Peyer's patch (tissue), 4 donors: ENCODE data around the gene SYK. TPM values are rescaled to one million over a fixed set of nuclear protein-coding genes. Genes with fewer than 3 reads are reported as not detected.
A peak's percentile ranks its signal among the peaks of the same experiment; 100 is the strongest.

ENCODE experiments used
- DNase-seq, 3 donors: peaks; one replicate each; pipeline ENCODE4 v3.0.0-alpha.2; 2017 to 2019
- H3K27ac ChIP-seq, 4 donors: fragments of 200-600 bp; sonication (generic); one replicate each; pipeline ENCODE4 v1.5.1; 2016 to 2019
- H3K27me3 ChIP-seq, 2 donors: fragments of 200-600 bp; sonication (generic); one replicate each; pipeline ENCODE4 v1.5.1; 2019
- H3K36me3 ChIP-seq, 3 donors: fragments of 200-600 bp; sonication (generic); one replicate each; pipeline ENCODE4 v1.5.1; 2016 to 2019
- H3K4me1 ChIP-seq, 4 donors: fragments of 200-600 bp; sonication (generic); one replicate each; pipeline ENCODE4 v1.5.1; 2016 to 2019
- H3K4me3 ChIP-seq, 4 donors: fragments of 200-600 bp; sonication (generic); 1 replicate in 3 of 4; 2 replicates in 1 of 4; pipeline ENCODE4 v1.5.1; 2016 to 2019; ENCODE audit warnings: mild to moderate bottlenecking in 1 of 4
- H3K9me3 ChIP-seq, 4 donors: fragments of 200-600 bp; sonication (generic); one replicate each; pipeline ENCODE4 v1.5.1; 2016 to 2019; ENCODE audit warnings: mild to moderate bottlenecking in 1 of 4
- CTCF ChIP-seq, 6 experiments: fragments of 450-650 bp in 4 of 6; fragments of 200-600 bp in 2 of 6; sonication (generic) in 1 of 6; IDR thresholded peaks; one replicate each; pipeline ENCODE4 v1.5.1; 2017 to 2019; ENCODE audit warnings: antibody characterized with exemption in 6 of 6, mild to moderate bottlenecking in 3 of 6, moderate library complexity in 1 of 6
- POLR2A ChIP-seq, 2 donors: fragments of 450-650 bp; IDR thresholded peaks; one replicate each; pipeline ENCODE4 v1.5.1; 2017; ENCODE audit warnings: antibody characterized with exemption in 2 of 2, mild to moderate bottlenecking in 2 of 2, moderate library complexity in 2 of 2
- total RNA-seq, 4 donors: library from RNA; depleted of rRNA; stranded (reverse); fragments of >200 nt; gene quantifications; one replicate each; pipeline ENCODE4 v1.1.0, GENCODE V29; 2016

SYK gene
- total RNA-seq, 4 donors from 2014 or later = 48.7 to 81.7 (median 60.0) TPM

- Histone ChIP-seq H3K36me3 (no peaks in the 10 kb centered on the region), H3K27ac (no peak overlapping the region), H3K9me3 (no peaks in the 10 kb centered on the region), H3K4me3 (no peak overlapping the region), H3K4me1 (no peaks in the 10 kb centered on the region), H3K27me3 (no peaks in the 10 kb centered on the region)
- DNase-seq = no peak
- TF ChIP-seq POLR2A (IDR thresholded peaks at IDR 0.05) = no peak
- no peak for TF ChIP-seq CTCF (IDR thresholded peaks at IDR 0.05)
Measured at GRCh38 chr9:90914196-90914595, 112.6 kb downstream of the SYK start.

DNA sequence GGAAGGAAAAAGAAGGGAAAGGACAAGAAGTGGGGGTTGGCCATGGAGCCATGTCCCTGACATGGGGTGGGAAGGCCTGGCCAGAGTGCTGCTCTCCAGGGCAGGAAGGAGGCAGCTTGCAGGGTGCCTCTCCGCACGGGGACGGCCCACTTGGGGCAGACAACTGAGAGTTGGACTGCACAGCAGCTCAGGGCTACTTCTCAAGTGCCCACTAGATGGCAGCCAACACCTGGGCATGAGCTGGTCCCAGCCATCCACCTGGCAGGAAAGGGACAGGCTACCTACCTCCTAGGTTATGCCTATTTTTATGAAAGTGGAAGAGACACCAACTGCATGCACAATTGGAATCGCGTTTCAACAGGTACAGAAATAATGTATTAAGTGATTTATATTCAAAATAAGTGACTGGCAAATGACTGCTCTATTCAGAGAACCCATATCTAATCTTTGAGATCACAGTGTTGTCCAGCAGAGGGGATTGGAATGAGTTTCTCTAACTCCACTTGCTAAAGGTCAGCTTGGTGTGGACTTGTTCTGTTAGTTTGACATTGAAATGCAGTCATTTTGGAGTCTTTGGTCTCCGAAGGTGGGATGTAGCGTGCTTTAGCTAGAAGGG lies 113.4 kb downstream of the SYK start:
- Histone ChIP-seq H3K27ac (no peak overlapping the region), H3K4me3 (no peak overlapping the region), H3K9me3 (no peaks in the 10 kb centered on the region), H3K27me3 (no peaks in the 10 kb centered on the region), H3K4me1 (no peaks in the 10 kb centered on the region), H3K36me3 (no peaks in the 10 kb centered on the region)
- TF ChIP-seq POLR2A (IDR thresholded peaks at IDR 0.05) (no peak), CTCF (IDR thresholded peaks at IDR 0.05) (peak; percentile 87 to 98 (median 94))
- peak; percentile 69 to 86 (median 83) for DNase-seq

GRCh38 chr9:90915693-90916092 lies 114.1 kb downstream of the SYK start:
- H3K9me3 ChIP-seq = no peaks in the 10 kb centered on the region
- peak in 1 of 3 donors; percentile 69 for DNase-seq
- peak in 1 of 6 experiments; percentile 14 for TF ChIP-seq CTCF (IDR thresholded peaks at IDR 0.05)
- no peak for TF ChIP-seq POLR2A (IDR thresholded peaks at IDR 0.05)

GRCh38 chr9:90916147-90916734 lies 114.6 kb downstream of the SYK start:
- Histone ChIP-seq H3K4me3 (no peak overlapping the region), H3K9me3 (no peaks in the 10 kb centered on the region), H3K4me1 (no peaks in the 10 kb centered on the region), H3K36me3 (no peaks in the 10 kb centered on the region), H3K27ac (no peak overlapping the region), H3K27me3 (no peaks in the 10 kb centered on the region)
- DNase-seq = no peak
- TF ChIP-seq POLR2A (IDR thresholded peaks at IDR 0.05) (no peak), CTCF (IDR thresholded peaks at IDR 0.05) (no peak)

More at GRCh38 chr9:90915693-90916092, 114.1 kb downstream of the SYK start:
- no peaks in the 10 kb centered on the region for H3K36me3 ChIP-seq
- H3K4me1 ChIP-seq = no peaks in the 10 kb centered on the region
- H3K27me3 ChIP-seq = no peaks in the 10 kb centered on the region
- H3K4me3 ChIP-seq = no peak overlapping the region
- no peak overlapping the region for H3K27ac ChIP-seq

DNA sequence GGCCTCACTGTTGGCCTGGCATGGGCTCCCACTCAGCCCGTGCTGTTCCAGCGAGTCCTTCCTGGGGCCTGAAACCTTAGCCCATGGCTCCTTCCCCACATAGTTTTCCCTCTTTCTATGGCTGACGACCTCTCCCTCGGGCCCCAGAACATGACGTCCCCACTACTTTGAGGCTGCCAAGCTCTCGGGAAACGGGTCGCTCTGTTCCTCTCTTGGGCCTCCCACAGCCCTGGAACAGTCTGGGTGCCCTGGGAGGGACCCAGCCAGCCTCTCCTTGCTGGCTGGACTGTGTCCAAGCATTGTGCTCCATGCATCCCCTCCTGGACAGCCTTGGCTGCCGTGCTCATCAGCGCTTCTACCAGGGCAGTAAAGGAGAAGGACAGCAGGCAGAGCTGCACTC lies 118.3 kb downstream of the SYK start:
- Histone ChIP-seq H3K27me3 (no peaks in the 10 kb centered on the region), H3K9me3 (no peaks in the 10 kb centered on the region), H3K4me1 (no peaks in the 10 kb centered on the region), H3K4me3 (no peak overlapping the region), H3K27ac (no peak overlapping the region), H3K36me3 (no peaks in the 10 kb centered on the region)
- no peak for DNase-seq
- TF ChIP-seq POLR2A (IDR thresholded peaks at IDR 0.05) (no peak), CTCF (IDR thresholded peaks at IDR 0.05) (no peak)
